ENCODE measurements around the gene GAMT. TPM values are rescaled to one million over a fixed set of nuclear protein-coding genes. Genes with fewer than 3 reads are reported as not detected.
"Not testable (repeated sequence)": the region's sequence is repeated elsewhere in the genome, so short reads cannot be mapped to it uniquely, and the experiment has no call there.

Gene GAMT
- total RNA-seq, 2 donors from 2014 or later: 9.0 to 9.9 TPM

- H3K4me3 Mint-ChIP-seq: peak overlapping the region; percentile 98
- not testable (repeated sequence) for H3K27me3 Mint-ChIP-seq; H3K36me3 Mint-ChIP-seq (ENCODE audit: low read depth); ATAC-seq; H3K9me3 ChIP-seq (ENCODE audit: control insufficient read depth, low read length, poor library complexity, severe bottlenecking); DNase-seq
- peak overlapping the region; percentile 96 for H3K27ac Mint-ChIP-seq
- H3K4me1 Mint-ChIP-seq: peaks cover 18% of the 10 kb centered on the region
These were observed 38.4 kb upstream of the GAMT start for GRCh38 chr19:1439525-1440417.

- ATAC-seq: no peak
These were observed 37.6 kb upstream of the GAMT start for GRCh38 chr19:1438933-1439354.

GRCh38 chr19:1438035-1438932, 36.9 kb upstream of the GAMT start, which contains the start of gene RPS15:
Gene RPS15 (plus strand): TSS chr19:1438396. CDS start chr19:1438426, 30 bp downstream.
- peak; percentile 88 for ATAC-seq
- Mint-ChIP-seq H3K4me3 (peak within 1 kb of the TSS; percentile 98), H3K27me3 (no peaks in the 10 kb centered on the region), H3K4me1 (peaks cover 18% of the 10 kb centered on the region), H3K27ac (peak within 1 kb of the TSS; percentile 96), H3K36me3 (ENCODE audit: low read depth) (peaks cover 6% of the 10 kb centered on the region)
- H3K9me3 ChIP-seq (ENCODE audit: control insufficient read depth, low read length, poor library complexity, severe bottlenecking): no peaks in the 10 kb centered on the region
- DNase-seq: peak; percentile 93 to 96 (median 96)

More at GRCh38 chr19:1438933-1439354, 37.6 kb upstream of the GAMT start:
- H3K36me3 Mint-ChIP-seq (ENCODE audit: low read depth): peaks cover 6% of the 10 kb centered on the region
- peak overlapping the region; percentile 96 for H3K27ac Mint-ChIP-seq
- DNase-seq: no peak
- no peaks in the 10 kb centered on the region for H3K9me3 ChIP-seq (ENCODE audit: control insufficient read depth, low read length, poor library complexity, severe bottlenecking)
- H3K27me3 Mint-ChIP-seq: no peaks in the 10 kb centered on the region
- H3K4me1 Mint-ChIP-seq: peaks cover 18% of the 10 kb centered on the region
- H3K4me3 Mint-ChIP-seq: peak overlapping the region; percentile 98

GRCh38 chr19:1437609-1438008, 36.3 kb upstream of the GAMT start:
- Mint-ChIP-seq H3K27me3 (no peaks in the 10 kb centered on the region), H3K27ac (peak overlapping the region; percentile 96), H3K36me3 (ENCODE audit: low read depth) (peaks cover 6% of the 10 kb centered on the region), H3K4me1 (peaks cover 18% of the 10 kb centered on the region), H3K4me3 (peak overlapping the region; percentile 98)
- H3K9me3 ChIP-seq (ENCODE audit: control insufficient read depth, low read length, poor library complexity, severe bottlenecking): no peaks in the 10 kb centered on the region
- ATAC-seq (no peak), DNase-seq (no peak)

DNA sequence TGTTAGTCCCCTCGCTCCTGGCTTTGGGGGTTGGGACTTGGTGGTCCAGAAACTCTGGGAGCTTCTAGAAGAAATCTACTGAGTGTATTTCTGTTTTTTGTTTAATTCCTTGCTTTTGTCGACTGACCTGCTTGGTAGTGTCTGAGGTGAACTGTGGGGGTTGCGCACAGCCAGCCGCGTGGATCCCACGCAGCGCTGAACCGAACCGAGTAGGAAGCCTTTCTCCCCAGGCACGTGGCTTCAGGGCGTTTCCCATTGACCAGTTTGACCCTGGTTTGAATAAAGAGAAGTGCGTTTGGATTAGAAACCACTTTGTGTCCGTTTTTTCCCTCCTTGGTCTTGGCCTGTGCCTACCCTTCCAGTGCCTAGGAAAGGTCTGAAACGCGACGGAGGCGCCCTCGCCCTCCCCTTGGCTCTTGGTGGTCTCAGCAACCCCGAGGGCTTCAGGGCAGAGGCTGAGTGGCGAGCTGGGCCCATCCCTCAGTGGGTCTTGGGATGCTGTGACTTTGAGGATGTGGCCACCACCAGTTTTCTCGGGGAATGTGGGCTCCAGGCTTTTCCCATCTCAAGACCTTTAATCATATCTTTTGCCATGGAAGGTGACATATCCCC, 34.1 kb upstream of the GAMT start:
- no peaks in the 10 kb centered on the region for H3K9me3 ChIP-seq (ENCODE audit: control insufficient read depth, low read length, poor library complexity, severe bottlenecking)
- Mint-ChIP-seq H3K4me1 (peaks cover 16% of the 10 kb centered on the region), H3K4me3 (no peak overlapping the region), H3K27ac (peak overlapping the region; percentile 74), H3K36me3 (ENCODE audit: low read depth) (peaks cover 6% of the 10 kb centered on the region), H3K27me3 (no peaks in the 10 kb centered on the region)
- ATAC-seq: no peak
- no peak for DNase-seq

GRCh38 chr19:1434577-1435060, 33.3 kb upstream of the GAMT start:
- Mint-ChIP-seq H3K36me3 (ENCODE audit: low read depth) (peaks cover 3% of the 10 kb centered on the region), H3K4me1 (peaks cover 10% of the 10 kb centered on the region), H3K4me3 (no peak overlapping the region), H3K27ac (no peak overlapping the region), H3K27me3 (no peaks in the 10 kb centered on the region)
- ATAC-seq (no peak), DNase-seq (no peak)
- no peaks in the 10 kb centered on the region for H3K9me3 ChIP-seq (ENCODE audit: control insufficient read depth, low read length, poor library complexity, severe bottlenecking)

- no peaks in the 10 kb centered on the region for H3K9me3 ChIP-seq (ENCODE audit: control insufficient read depth, low read length, poor library complexity, severe bottlenecking)
- Mint-ChIP-seq H3K27me3 (no peaks in the 10 kb centered on the region), H3K36me3 (ENCODE audit: low read depth) (peaks cover 3% of the 10 kb centered on the region), H3K27ac (no peak overlapping the region), H3K4me3 (no peak overlapping the region), H3K4me1 (peaks cover 5% of the 10 kb centered on the region)
- ATAC-seq (no peak), DNase-seq (no peak)
These were observed 32.7 kb upstream of the GAMT start for GRCh38 chr19:1434040-1434366.

GRCh38 chr19:1433119-1434039, 32.0 kb upstream of the GAMT start:
- H3K27me3 Mint-ChIP-seq: no peaks in the 10 kb centered on the region
- peaks cover 5% of the 10 kb centered on the region for H3K4me1 Mint-ChIP-seq
- no peak for ATAC-seq
- no peaks in the 10 kb centered on the region for H3K9me3 ChIP-seq (ENCODE audit: control insufficient read depth, low read length, poor library complexity, severe bottlenecking)
- peaks cover 3% of the 10 kb centered on the region for H3K36me3 Mint-ChIP-seq (ENCODE audit: low read depth)
- H3K4me3 Mint-ChIP-seq: peak overlapping the region; percentile 1
- H3K27ac Mint-ChIP-seq: no peak overlapping the region
- no peak for DNase-seq

DNA sequence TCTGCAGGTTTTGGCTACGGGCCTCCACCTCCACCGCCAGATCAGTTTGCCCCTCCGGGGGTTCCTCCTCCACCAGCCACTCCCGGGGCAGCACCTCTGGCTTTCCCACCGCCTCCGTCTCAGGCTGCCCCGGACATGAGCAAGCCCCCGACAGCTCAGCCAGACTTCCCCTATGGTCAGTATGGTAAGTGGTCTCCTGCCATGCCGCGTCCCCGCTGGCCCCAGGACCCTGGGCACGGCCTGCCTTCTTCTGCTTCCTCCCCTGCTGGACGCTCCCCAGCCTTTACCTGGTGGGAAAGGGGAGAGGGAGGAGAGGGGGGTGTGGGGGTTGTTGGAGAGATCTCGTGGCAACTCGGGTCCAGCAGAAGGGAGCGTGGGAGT, 31.2 kb upstream of the GAMT start:
- Mint-ChIP-seq H3K36me3 (ENCODE audit: low read depth) (no peaks in the 10 kb centered on the region), H3K27ac (no peak overlapping the region), H3K4me3 (no peak overlapping the region), H3K4me1 (no peaks in the 10 kb centered on the region), H3K27me3 (no peaks in the 10 kb centered on the region)
- ATAC-seq (no peak), DNase-seq (no peak)
- H3K9me3 ChIP-seq (ENCODE audit: control insufficient read depth, low read length, poor library complexity, severe bottlenecking): no peaks in the 10 kb centered on the region

- H3K36me3 Mint-ChIP-seq (ENCODE audit: low read depth): no peaks in the 10 kb centered on the region
- H3K27ac Mint-ChIP-seq: no peak overlapping the region
These were observed 30.6 kb upstream of the GAMT start for GRCh38 chr19:1431759-1432506.

GRCh38 chr19:1430246-1430645, 28.9 kb upstream of the GAMT start:
- ATAC-seq (no peak), DNase-seq (no peak)
- no peaks in the 10 kb centered on the region for H3K9me3 ChIP-seq (ENCODE audit: control insufficient read depth, low read length, poor library complexity, severe bottlenecking)
- Mint-ChIP-seq H3K4me1 (no peaks in the 10 kb centered on the region), H3K27ac (no peak overlapping the region), H3K36me3 (ENCODE audit: low read depth) (no peaks in the 10 kb centered on the region), H3K4me3 (no peak overlapping the region), H3K27me3 (no peaks in the 10 kb centered on the region)

More at GRCh38 chr19:1431759-1432506, 30.6 kb upstream of the GAMT start:
- H3K9me3 ChIP-seq (ENCODE audit: control insufficient read depth, low read length, poor library complexity, severe bottlenecking): no peaks in the 10 kb centered on the region
- no peak for DNase-seq
- no peak for ATAC-seq
- no peaks in the 10 kb centered on the region for H3K27me3 Mint-ChIP-seq
- H3K4me1 Mint-ChIP-seq: no peaks in the 10 kb centered on the region
- H3K4me3 Mint-ChIP-seq: no peak overlapping the region
